ENCODE measurements around the gene RRP1. TPM values are rescaled to one million over a fixed set of nuclear protein-coding genes. Genes with fewer than 3 reads are reported as not detected.

The RRP1 gene
- total RNA-seq, 2 donors from 2014 or later: 14.5 to 25.7 TPM

DNA sequence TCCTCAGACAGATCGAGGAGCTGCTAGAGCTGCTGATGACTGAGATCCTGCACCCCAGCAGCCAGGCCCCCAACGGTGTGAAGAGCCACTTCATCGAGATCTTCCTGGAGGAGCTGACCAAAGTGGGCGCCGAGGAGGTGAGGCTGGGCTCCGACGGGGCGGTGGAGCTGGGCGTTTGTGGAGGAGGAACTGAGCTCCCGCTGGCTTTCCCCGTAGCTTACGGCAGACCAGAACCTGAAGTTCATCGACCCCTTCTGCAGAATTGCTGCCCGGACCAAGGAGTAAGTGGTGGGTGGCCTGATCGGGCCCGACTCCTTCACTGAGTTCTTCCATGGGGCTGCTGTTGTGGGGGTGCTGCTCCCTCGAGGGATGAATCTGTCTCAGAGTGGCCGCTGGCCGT, 8.0 kb downstream of the RRP1 start:
- Histone ChIP-seq H3K4me1 (no peaks in the 10 kb centered on the region), H3K36me3 (peaks cover 13% of the 10 kb centered on the region), H3K27me3 (no peaks in the 10 kb centered on the region), H3K9ac (ENCODE audit: low read depth in 2 of 2, low read length in 2 of 2) (no peak overlapping the region), H3K9me3 (no peaks in the 10 kb centered on the region), H3K4me3 (no peak overlapping the region), H3K27ac (no peak overlapping the region)
- intact Hi-C loops (cut with DNase I): no loop called here
- TF ChIP-seq, protein P1, sequence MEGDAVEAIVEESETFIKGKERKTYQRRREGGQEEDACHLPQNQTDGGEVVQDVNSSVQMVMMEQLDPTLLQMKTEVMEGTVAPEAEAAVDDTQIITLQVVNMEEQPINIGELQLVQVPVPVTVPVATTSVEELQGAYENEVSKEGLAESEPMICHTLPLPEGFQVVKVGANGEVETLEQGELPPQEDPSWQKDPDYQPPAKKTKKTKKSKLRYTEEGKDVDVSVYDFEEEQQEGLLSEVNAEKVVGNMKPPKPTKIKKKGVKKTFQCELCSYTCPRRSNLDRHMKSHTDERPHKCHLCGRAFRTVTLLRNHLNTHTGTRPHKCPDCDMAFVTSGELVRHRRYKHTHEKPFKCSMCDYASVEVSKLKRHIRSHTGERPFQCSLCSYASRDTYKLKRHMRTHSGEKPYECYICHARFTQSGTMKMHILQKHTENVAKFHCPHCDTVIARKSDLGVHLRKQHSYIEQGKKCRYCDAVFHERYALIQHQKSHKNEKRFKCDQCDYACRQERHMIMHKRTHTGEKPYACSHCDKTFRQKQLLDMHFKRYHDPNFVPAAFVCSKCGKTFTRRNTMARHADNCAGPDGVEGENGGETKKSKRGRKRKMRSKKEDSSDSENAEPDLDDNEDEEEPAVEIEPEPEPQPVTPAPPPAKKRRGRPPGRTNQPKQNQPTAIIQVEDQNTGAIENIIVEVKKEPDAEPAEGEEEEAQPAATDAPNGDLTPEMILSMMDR (IDR thresholded peaks at IDR 0.05): no peak
- DNase-seq: no peak

DNA sequence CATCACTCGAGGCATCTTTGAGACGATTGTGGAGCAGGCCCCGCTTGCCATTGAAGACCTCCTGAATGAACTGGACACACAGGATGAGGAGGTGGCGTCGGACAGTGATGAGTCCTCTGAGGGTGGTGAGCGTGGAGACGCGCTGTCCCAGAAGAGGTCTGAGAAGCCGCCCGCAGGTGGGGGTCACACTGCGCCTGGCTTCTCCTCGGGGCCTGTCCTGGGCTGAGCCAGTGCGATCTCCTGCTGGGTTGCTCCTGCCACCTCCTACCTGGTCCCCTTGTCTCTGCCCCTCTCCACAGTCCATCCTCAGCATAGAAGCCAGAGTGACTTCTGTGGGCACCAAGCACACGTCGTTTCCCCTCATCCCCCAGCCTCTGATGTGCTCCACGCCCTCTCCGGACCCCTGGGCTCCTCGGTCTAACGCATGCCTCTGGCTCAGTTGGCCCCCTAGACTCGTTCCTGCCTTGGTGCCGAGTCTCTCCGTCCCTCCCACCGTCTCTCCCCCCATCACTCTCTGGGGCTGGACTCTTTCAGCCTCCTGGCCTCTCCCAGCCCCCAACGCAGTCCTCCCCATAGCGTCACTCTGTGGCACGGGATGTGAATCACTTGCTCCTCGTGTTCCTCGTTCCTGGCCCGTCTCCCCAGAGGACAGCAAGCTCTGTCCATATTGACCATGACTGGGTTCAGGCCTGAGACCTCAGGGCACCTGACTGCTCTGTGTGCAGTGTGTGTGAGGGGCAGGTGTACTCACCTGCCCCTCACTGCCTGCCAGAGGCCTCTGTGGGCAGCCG, 8.7 kb downstream of the RRP1 start:
- H3K27ac ChIP-seq: no peak overlapping the region
- no peaks in the 10 kb centered on the region for H3K9me3 ChIP-seq
- intact Hi-C loops (cut with DNase I): no loop called here
- H3K27me3 ChIP-seq: no peaks in the 10 kb centered on the region
- TF ChIP-seq, protein P1 (IDR thresholded peaks at IDR 0.05): no peak
- peaks cover 9% of the 10 kb centered on the region for H3K36me3 ChIP-seq
- H3K4me1 ChIP-seq: no peaks in the 10 kb centered on the region
- no peak for DNase-seq
- H3K4me3 ChIP-seq: no peak overlapping the region
- H3K9ac ChIP-seq (ENCODE audit: low read depth in 2 of 2, low read length in 2 of 2): no peak overlapping the region

DNA sequence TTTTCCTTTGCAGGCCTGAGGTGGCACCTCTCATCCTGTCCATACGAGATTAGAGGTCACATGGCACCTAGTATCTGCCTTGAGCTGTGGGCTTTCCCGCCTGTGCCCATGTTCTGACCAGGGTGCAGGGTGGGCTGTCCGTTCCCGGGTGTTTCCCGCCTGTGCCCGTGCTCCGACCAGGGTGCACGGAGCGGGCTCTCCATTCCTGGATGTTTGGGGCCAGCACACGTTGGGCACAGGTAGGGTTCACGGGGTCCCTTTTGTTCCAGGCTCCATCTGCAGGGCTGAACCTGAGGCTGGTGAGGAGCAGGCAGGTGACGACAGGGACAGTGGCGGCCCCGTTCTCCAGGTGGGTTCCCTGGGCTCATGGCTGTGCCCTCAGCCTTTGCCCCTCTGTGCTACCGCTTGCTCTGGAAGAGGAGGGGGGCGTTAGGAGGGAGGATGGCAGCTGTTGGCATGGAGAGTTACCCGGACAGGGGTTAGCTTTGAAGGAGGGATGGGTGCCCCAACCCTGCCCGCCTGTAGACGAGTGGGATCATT, 10.0 kb downstream of the RRP1 start:
- Histone ChIP-seq H3K27ac (no peak overlapping the region), H3K4me3 (no peak overlapping the region), H3K4me1 (no peaks in the 10 kb centered on the region), H3K9ac (ENCODE audit: low read depth in 2 of 2, low read length in 2 of 2) (no peak overlapping the region), H3K36me3 (peaks cover 9% of the 10 kb centered on the region), H3K27me3 (no peaks in the 10 kb centered on the region), H3K9me3 (no peaks in the 10 kb centered on the region)
- intact Hi-C loops (cut with DNase I): no loop called here
- DNase-seq: no peak
- TF ChIP-seq, protein P1 (IDR thresholded peaks at IDR 0.05): no peak

DNA sequence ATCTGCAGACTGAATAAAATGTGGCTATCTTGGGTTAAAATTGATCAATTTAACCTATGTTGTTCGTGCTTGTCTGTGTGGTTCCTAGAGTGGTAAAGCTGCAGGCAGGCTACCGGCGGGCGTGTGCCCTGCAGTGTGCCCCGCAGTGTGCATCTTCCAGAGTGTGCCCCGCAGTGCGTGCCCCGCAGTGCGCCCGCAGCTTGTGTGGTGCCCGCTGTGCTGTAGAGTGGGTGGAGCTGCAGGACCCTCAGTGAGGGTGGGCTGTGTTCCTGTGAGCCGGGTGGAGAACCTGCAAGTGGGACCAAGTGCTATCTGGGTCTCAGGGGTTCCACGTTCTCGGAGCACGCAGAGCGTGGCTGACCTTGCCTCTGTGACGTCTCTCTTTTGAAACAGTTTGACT, 10.7 kb downstream of the RRP1 start:
- TF ChIP-seq, protein P1 (IDR thresholded peaks at IDR 0.05): no peak
- Histone ChIP-seq H3K27me3 (no peaks in the 10 kb centered on the region), H3K36me3 (peaks cover 9% of the 10 kb centered on the region), H3K4me3 (no peak overlapping the region), H3K9me3 (no peaks in the 10 kb centered on the region), H3K9ac (ENCODE audit: low read depth in 2 of 2, low read length in 2 of 2) (no peak overlapping the region), H3K4me1 (no peaks in the 10 kb centered on the region), H3K27ac (no peak overlapping the region)
- intact Hi-C loops (cut with DNase I): no loop called here
- DNase-seq: no peak

DNA sequence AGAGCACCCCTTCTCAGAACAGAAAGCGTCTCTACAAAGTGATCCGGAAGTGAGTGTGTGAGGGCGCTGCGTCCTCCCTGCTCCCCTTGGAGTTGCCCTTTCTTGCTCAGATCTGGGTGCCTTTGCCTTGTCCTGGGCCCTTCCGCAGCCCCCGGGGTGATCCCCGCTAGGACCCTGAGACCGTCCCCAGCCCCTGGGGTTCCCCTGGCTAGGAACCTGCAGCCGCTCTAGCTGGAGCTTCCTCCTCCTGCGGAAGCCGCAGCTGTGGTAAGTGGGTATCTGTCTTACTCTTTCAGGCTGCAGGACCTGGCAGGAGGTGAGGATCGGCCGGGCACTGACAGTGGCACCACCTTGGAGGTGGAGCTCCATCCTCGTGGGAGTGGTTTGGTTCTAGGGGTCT, 11.2 kb downstream of the RRP1 start:
- Histone ChIP-seq H3K4me3 (no peak overlapping the region), H3K27me3 (no peaks in the 10 kb centered on the region), H3K9ac (ENCODE audit: low read depth in 2 of 2, low read length in 2 of 2) (no peak overlapping the region), H3K36me3 (peaks cover 9% of the 10 kb centered on the region), H3K9me3 (no peaks in the 10 kb centered on the region), H3K4me1 (no peaks in the 10 kb centered on the region), H3K27ac (no peak overlapping the region)
- intact Hi-C loops (cut with DNase I): no loop called here
- TF ChIP-seq, protein P1 (IDR thresholded peaks at IDR 0.05): no peak
- DNase-seq: no peak

Data from colonic mucosa (tissue), 4 donors.